Measurements from ENCODE around the gene APOC4. TPM values are rescaled to one million over a fixed set of nuclear protein-coding genes. Genes with fewer than 3 reads are reported as not detected.
"Not testable (repeated sequence)": the region's sequence is repeated elsewhere in the genome, so short reads cannot be mapped to it uniquely, and the experiment has no call there.

The APOC4 gene
- total and polyA plus RNA-seq, 7 experiments from 2014 or later, result not detected

DNA sequence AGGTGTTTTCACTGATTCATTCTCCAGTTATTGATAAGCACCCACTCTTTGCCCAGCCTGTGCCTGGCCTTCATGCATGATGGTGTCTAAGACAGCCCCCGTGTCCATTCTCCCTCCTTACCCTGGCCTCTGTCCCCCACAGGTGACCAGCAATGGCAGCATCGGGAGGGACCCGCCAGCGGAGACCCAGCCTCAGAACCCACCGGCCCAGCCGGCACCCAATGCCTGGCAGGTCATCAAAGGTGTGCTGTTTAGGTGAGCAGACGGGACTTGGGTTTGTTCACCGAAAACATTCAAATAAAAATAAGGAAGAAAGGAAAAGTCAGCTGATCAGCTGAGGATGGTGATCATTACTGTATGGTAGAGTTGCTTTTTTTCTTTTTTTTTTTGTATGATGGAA, 19.8 kb downstream of the APOC4 start:
- no peak overlapping the region for H3K4me3 Mint-ChIP-seq
- intact Hi-C loops (cut with micrococcal nuclease), result no loop called here
- Histone ChIP-seq H3K9me3 (ENCODE audit: control insufficient read depth in 2 of 3, low read length in 3 of 3) (no peaks in the 10 kb centered on the region), H3K4me3 (ENCODE audit: low read length) (no peak overlapping the region), H3K36me3 (ENCODE audit: control insufficient read depth in 2 of 3, insufficient read depth in 3 of 3, low read length in 3 of 3) (peaks cover 0 to 42% (median 5%) of the 10 kb centered on the region in 3 experiments), H3K4me1 (ENCODE audit: control insufficient read depth in 2 of 2, insufficient read depth in 2 of 2, low read length in 2 of 2) (peaks cover 4 to 5% of the 10 kb centered on the region in 2 donors), H3K27ac (ENCODE audit: low read depth, low read length) (no peak overlapping the region), H3K27me3 (ENCODE audit: control insufficient read depth in 2 of 2, insufficient read depth in 2 of 2, low read length in 2 of 2) (no peaks in the 10 kb centered on the region)
- DNase-seq, result no peak
- H3K27me3 Mint-ChIP-seq, result no peaks in the 10 kb centered on the region
- no peak for ATAC-seq
- no peaks in the 10 kb centered on the region for H3K9me3 Mint-ChIP-seq
- POLR2A ChIA-PET, result no interaction called here
- CTCF ChIA-PET, result no interaction called here
- H3K4me1 Mint-ChIP-seq, result peaks cover 22 to 45% (median 35%) of the 10 kb centered on the region in 7 donors
- H3K27ac Mint-ChIP-seq, result peak overlapping the region in 2 of 9 donors; percentile 46 to 49
- H3K36me3 Mint-ChIP-seq, result peaks cover 0 to 15% (median 4%) of the 10 kb centered on the region in 5 donors

DNA sequence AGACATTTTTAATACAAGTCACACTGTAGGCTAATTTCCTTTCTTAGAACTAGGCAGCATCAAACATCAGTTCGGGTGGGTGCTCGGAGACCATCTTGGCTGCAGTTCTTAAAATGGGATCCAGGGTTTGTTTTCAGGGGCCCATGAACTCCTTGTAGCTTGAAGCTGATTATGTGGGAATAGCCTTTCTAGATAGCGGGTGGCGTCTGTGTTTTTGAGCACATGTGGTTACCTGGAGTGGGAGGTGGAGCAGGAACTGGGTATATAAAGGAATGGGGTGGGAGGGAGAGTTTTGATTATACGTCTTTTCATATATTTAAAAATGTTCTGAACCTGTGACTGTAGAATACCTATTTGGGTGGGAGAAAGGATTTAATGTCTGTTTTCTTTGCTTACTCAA, 26.1 kb downstream of the APOC4 start:
- intact Hi-C loops (cut with micrococcal nuclease), result no loop called here
- H3K4me3 ChIP-seq (ENCODE audit: low read length), result no peak overlapping the region
- H3K36me3 ChIP-seq (ENCODE audit: control insufficient read depth in 2 of 3, insufficient read depth in 3 of 3, low read length in 3 of 3), result peaks cover 0 to 38% (median 4%) of the 10 kb centered on the region in 3 experiments
- Mint-ChIP-seq H3K27ac (peak overlapping the region in 2 of 9 donors; percentile 4 to 54), H3K36me3 (peaks cover 0 to 15% (median 9%) of the 10 kb centered on the region in 5 donors), H3K27me3 (no peaks in the 10 kb centered on the region), H3K4me3 (no peak overlapping the region), H3K9me3 (no peaks in the 10 kb centered on the region), H3K4me1 (peaks cover 0 to 7% (median 0%) of the 10 kb centered on the region in 7 donors)
- H3K27ac ChIP-seq (ENCODE audit: low read depth, low read length), result no peak overlapping the region
- DNase-seq, result no peak
- ChIA-PET CTCF (no interaction called here), POLR2A (no interaction called here)
- no peaks in the 10 kb centered on the region for H3K4me1 ChIP-seq (ENCODE audit: control insufficient read depth in 2 of 2, insufficient read depth in 2 of 2, low read length in 2 of 2)
- H3K9me3 ChIP-seq (ENCODE audit: control insufficient read depth in 2 of 3, low read length in 3 of 3), result no peaks in the 10 kb centered on the region
- H3K27me3 ChIP-seq (ENCODE audit: control insufficient read depth in 2 of 2, insufficient read depth in 2 of 2, low read length in 2 of 2), result no peaks in the 10 kb centered on the region
- ATAC-seq, result no peak

DNA sequence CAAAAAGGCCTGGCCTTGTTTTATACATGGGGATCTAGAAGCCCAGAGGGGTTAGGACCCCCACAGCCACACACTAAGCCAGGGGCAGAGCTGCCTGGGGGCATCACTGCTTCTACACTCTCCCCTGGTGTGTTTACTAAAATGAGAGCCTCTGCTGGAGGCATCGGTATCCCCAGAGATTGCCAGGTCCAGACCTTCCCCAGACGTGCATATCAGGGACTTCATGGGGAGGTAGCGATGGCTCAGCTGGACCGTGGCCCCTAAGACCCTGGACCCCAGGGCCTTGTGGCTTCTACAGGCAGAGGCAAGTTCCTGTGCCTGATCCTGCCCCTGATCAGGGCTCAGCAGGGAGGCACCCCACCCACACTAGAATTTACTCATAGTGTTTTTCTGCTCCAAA, 26.6 kb downstream of the APOC4 start:
- CTCF ChIA-PET, result no interaction called here

DNA sequence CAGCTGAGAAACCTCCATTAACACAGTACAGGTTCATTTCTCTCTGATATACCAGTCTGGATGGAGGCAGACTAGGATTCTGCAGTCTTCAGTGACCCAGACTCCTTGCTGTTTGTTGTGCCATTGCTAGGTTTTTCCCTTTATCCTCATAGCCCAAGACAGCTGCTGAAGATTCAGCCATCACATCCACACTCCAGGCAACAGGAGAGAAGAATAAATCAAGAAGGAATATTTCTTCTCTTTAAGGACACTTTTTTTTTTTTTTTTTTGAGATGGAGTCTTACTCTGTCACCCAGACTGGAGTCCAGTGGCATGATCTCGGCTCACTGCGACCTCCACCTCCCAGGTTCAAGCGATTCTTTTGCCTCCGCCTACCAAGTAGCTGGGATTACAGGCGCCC, 27.4 kb downstream of the APOC4 start:
- Mint-ChIP-seq H3K9me3 (no peaks in the 10 kb centered on the region), H3K27me3 (no peaks in the 10 kb centered on the region), H3K36me3 (peaks cover 3 to 23% (median 14%) of the 10 kb centered on the region in 5 donors), H3K4me3 (no peak overlapping the region), H3K4me1 (peaks cover 0 to 7% (median 0%) of the 10 kb centered on the region in 7 donors), H3K27ac (no peak overlapping the region)
- Histone ChIP-seq H3K27me3 (ENCODE audit: control insufficient read depth in 2 of 2, insufficient read depth in 2 of 2, low read length in 2 of 2) (no peaks in the 10 kb centered on the region), H3K27ac (ENCODE audit: low read depth, low read length) (no peak overlapping the region), H3K4me1 (ENCODE audit: control insufficient read depth in 2 of 2, insufficient read depth in 2 of 2, low read length in 2 of 2) (no peaks in the 10 kb centered on the region), H3K36me3 (ENCODE audit: control insufficient read depth in 2 of 3, insufficient read depth in 3 of 3, low read length in 3 of 3) (peaks cover 4 to 51% (median 8%) of the 10 kb centered on the region in 3 experiments), H3K9me3 (ENCODE audit: control insufficient read depth in 2 of 3, low read length in 3 of 3) (no peaks in the 10 kb centered on the region), H3K4me3 (ENCODE audit: low read length) (no peak overlapping the region)
- ChIA-PET POLR2A (no interaction called here), CTCF (no interaction called here)
- ATAC-seq (no peak), DNase-seq (no peak)
- intact Hi-C loops (cut with micrococcal nuclease), result no loop called here

More for the DNA sequence above, 26.6 kb downstream of the APOC4 start:
- Mint-ChIP-seq H3K27me3 (no peaks in the 10 kb centered on the region), H3K9me3 (no peaks in the 10 kb centered on the region), H3K36me3 (peaks cover 0 to 18% (median 13%) of the 10 kb centered on the region in 5 donors), H3K27ac (no peak overlapping the region), H3K4me3 (no peak overlapping the region), H3K4me1 (peaks cover 0 to 7% (median 0%) of the 10 kb centered on the region in 7 donors)
- Histone ChIP-seq H3K27me3 (ENCODE audit: control insufficient read depth in 2 of 2, insufficient read depth in 2 of 2, low read length in 2 of 2) (no peaks in the 10 kb centered on the region), H3K36me3 (ENCODE audit: control insufficient read depth in 2 of 3, insufficient read depth in 3 of 3, low read length in 3 of 3) (peaks cover 0 to 44% (median 4%) of the 10 kb centered on the region in 3 experiments), H3K9me3 (ENCODE audit: control insufficient read depth in 2 of 3, low read length in 3 of 3) (no peaks in the 10 kb centered on the region), H3K4me1 (ENCODE audit: control insufficient read depth in 2 of 2, insufficient read depth in 2 of 2, low read length in 2 of 2) (no peaks in the 10 kb centered on the region), H3K4me3 (ENCODE audit: low read length) (no peak overlapping the region), H3K27ac (ENCODE audit: low read depth, low read length) (no peak overlapping the region)
- ATAC-seq (no peak), DNase-seq (no peak)
- POLR2A ChIA-PET, result no interaction called here
- intact Hi-C loops (cut with micrococcal nuclease), result no loop called here

DNA sequence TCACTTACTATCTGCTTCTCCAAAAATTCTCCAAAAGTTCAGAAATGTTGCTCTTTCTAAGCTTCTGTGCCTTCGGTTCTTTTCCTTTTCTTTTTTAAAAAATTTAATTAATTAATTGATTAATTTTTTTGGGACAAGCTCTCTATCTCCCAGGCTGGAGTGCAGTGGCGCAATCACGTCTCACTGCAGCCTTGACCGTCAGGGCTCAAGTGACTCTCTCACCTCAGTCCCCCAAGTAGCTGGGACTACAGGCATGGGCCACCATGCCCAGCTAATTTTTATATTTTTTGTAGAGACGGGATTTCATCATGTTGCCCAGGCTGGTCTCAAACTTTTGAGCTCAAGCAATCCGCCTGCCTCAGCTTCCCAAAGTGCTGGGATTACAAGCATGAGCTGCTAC, 29.4 kb downstream of the APOC4 start:
- H3K27me3 Mint-ChIP-seq; H3K4me1 Mint-ChIP-seq; H3K27me3 ChIP-seq (ENCODE audit: control insufficient read depth in 2 of 2, insufficient read depth in 2 of 2, low read length in 2 of 2); H3K27ac ChIP-seq (ENCODE audit: low read depth, low read length); H3K9me3 ChIP-seq (ENCODE audit: control insufficient read depth in 2 of 3, low read length in 3 of 3); H3K9me3 Mint-ChIP-seq; intact Hi-C loops (cut with micrococcal nuclease); H3K4me1 ChIP-seq (ENCODE audit: control insufficient read depth in 2 of 2, insufficient read depth in 2 of 2, low read length in 2 of 2); DNase-seq; H3K4me3 Mint-ChIP-seq; H3K4me3 ChIP-seq (ENCODE audit: low read length); CTCF ChIA-PET; ATAC-seq; H3K27ac Mint-ChIP-seq: not testable (repeated sequence)
- peaks cover 0 to 31% (median 11%) of the 10 kb centered on the region in 5 donors for H3K36me3 Mint-ChIP-seq
- peaks cover 17 to 62% (median 22%) of the 10 kb centered on the region in 3 experiments for H3K36me3 ChIP-seq (ENCODE audit: control insufficient read depth in 2 of 3, insufficient read depth in 3 of 3, low read length in 3 of 3)
- POLR2A ChIA-PET, result interaction anchor here (0.5 kb wide), 1 partner anchor 17 kb away, joined by 5 read pairs; no protein-coding TSS in a partner anchor

DNA sequence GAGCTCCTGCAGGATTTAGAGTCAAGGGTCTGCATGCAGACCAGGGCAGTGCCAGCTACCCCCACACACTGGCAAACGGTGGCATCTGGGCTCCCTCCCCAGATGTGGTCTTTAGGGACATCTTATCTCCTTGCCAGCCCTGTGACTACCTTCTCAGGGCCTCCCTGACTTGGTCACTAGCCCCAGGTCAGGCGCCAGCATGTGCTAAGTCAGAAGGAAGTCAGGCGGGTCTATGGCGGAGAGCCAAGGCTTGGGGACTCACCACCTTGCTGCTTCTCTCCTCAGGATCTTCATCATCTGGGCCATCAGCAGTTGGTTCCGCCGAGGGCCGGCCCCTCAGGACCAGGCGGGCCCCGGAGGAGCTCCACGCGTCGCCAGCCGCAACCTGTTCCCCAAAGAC, 30.8 kb downstream of the APOC4 start:
- ATAC-seq, result no peak

DNA sequence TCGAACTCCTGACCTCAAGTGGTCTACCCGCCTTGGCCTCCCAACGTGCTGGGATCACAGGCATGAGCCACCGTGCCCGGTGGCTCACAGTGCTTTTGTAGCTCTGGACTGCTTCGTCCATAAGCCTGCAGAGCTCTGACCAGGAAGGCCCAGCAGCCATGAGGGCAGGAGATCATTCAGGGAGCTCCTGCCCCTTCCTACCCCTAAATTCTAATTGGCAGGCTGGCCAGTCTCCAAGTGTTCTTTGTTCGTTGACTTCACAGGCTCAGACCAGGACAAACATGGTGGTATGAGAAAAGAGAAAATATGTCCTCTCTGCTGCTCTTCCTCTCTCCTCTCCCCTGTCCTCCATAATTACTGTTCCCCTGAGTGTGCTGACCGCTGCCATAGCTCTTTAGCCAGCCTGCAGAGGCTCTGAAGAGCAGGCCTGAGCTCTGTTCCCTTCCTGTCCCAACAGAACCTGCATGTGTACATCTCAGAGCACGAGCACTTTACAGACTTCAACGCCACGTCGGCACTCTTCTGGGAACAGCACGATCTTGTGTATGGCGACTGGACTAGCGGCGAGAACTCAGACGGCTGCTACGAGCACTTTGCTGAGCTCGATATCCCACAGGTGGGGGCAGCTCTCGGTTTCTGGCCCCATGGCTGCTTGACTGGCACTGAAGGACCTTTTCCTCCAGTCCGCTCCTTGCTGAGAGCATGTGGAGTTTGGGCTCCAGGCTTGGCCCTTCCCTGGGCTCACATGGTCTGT, 32.1 kb downstream of the APOC4 start:
- H3K36me3 Mint-ChIP-seq, result peaks cover 0 to 38% (median 10%) of the 10 kb centered on the region in 5 donors
- peaks cover 0 to 5% (median 0%) of the 10 kb centered on the region in 7 donors for H3K4me1 Mint-ChIP-seq
- no peak for ATAC-seq
- no peaks in the 10 kb centered on the region for H3K9me3 Mint-ChIP-seq
- no peaks in the 10 kb centered on the region for H3K4me1 ChIP-seq (ENCODE audit: control insufficient read depth in 2 of 2, insufficient read depth in 2 of 2, low read length in 2 of 2)
- POLR2A ChIA-PET, result no interaction called here
- CTCF ChIA-PET, result no interaction called here
- DNase-seq, result no peak
- no peak overlapping the region for H3K4me3 ChIP-seq (ENCODE audit: low read length)
- no peaks in the 10 kb centered on the region for H3K27me3 Mint-ChIP-seq
- H3K27ac ChIP-seq (ENCODE audit: low read depth, low read length), result no peak overlapping the region
- H3K27me3 ChIP-seq (ENCODE audit: control insufficient read depth in 2 of 2, insufficient read depth in 2 of 2, low read length in 2 of 2), result no peaks in the 10 kb centered on the region
- no peak overlapping the region for H3K4me3 Mint-ChIP-seq
- intact Hi-C loops (cut with micrococcal nuclease), result no loop called here
- no peaks in the 10 kb centered on the region for H3K9me3 ChIP-seq (ENCODE audit: control insufficient read depth in 2 of 3, low read length in 3 of 3)
- no peak overlapping the region for H3K27ac Mint-ChIP-seq
- peaks cover 26 to 73% (median 35%) of the 10 kb centered on the region in 3 experiments for H3K36me3 ChIP-seq (ENCODE audit: control insufficient read depth in 2 of 3, insufficient read depth in 3 of 3, low read length in 3 of 3)

More for the DNA sequence above, 30.8 kb downstream of the APOC4 start:
- H3K27me3 Mint-ChIP-seq, result no peaks in the 10 kb centered on the region
- no peaks in the 10 kb centered on the region for H3K9me3 Mint-ChIP-seq
- POLR2A ChIA-PET, result no interaction called here
- H3K27ac ChIP-seq (ENCODE audit: low read depth, low read length), result no peak overlapping the region
- H3K9me3 ChIP-seq (ENCODE audit: control insufficient read depth in 2 of 3, low read length in 3 of 3), result no peaks in the 10 kb centered on the region
- H3K4me3 Mint-ChIP-seq, result no peak overlapping the region
- H3K4me1 Mint-ChIP-seq, result peaks cover 0 to 5% (median 0%) of the 10 kb centered on the region in 7 donors
- DNase-seq, result no peak
- peaks cover 0 to 38% (median 7%) of the 10 kb centered on the region in 5 donors for H3K36me3 Mint-ChIP-seq
- no peaks in the 10 kb centered on the region for H3K27me3 ChIP-seq (ENCODE audit: control insufficient read depth in 2 of 2, insufficient read depth in 2 of 2, low read length in 2 of 2)
- H3K27ac Mint-ChIP-seq, result no peak overlapping the region
- no peaks in the 10 kb centered on the region for H3K4me1 ChIP-seq (ENCODE audit: control insufficient read depth in 2 of 2, insufficient read depth in 2 of 2, low read length in 2 of 2)
- H3K4me3 ChIP-seq (ENCODE audit: low read length), result no peak overlapping the region
- peaks cover 26 to 70% (median 30%) of the 10 kb centered on the region in 3 experiments for H3K36me3 ChIP-seq (ENCODE audit: control insufficient read depth in 2 of 3, insufficient read depth in 3 of 3, low read length in 3 of 3)
- intact Hi-C loops (cut with micrococcal nuclease), result no loop called here
- CTCF ChIA-PET, result no interaction called here

Measured in naive thymus-derived CD4-positive, alpha-beta T cell (primary cell).